Endothelial cell of umbilical vein (primary cell): ENCODE measurements around the gene CPHXL. TPM values are rescaled to one million over a fixed set of nuclear protein-coding genes. Genes with fewer than 3 reads are reported as not detected.

ENCODE experiments used
- BruUV-seq: library from RNA; stranded (reverse); fragments of 400-500 nt; replicated peaks from 2 replicates; lab custom pipeline; 2021; lab: Mats Ljungman, UMichigan
- CTCF ChIA-PET: fragments of 300-600, 350-600 bp; sonication (Branson Sonifier 250); formaldehyde crosslinking; loops from one replicate; lab custom pipeline; 2021; ENCODE audit warnings: antibody characterized with exemption, inconsistent platforms; lab: Charles Lee
- POLR2A ChIA-PET: fragments of 300-600, 350-600 bp; sonication (Branson Sonifier 250); formaldehyde crosslinking; loops from one replicate; lab custom pipeline; 2021; ENCODE audit warnings: antibody characterized with exemption, inconsistent platforms; lab: Charles Lee
- DNase-seq: peaks from one replicate; pipeline ENCODE4 v3.0.0-alpha.2; 2011; ENCODE audit warnings: low read depth, low spot score
- FAIRE-seq: peaks from 2 replicates; lab custom pipeline; 2011; peaks lifted over from hg19 to GRCh38; lab: Jason Lieb, UNC
- H2AFZ ChIP-seq: 2 replicates; pipeline ENCODE4 v1.6.0; 2012; ENCODE audit warnings: low read depth, low read length, control low read depth, inconsistent platforms
- H3K27ac ChIP-seq: 2 replicates; pipeline ENCODE4 v1.5.1; 2011; ENCODE audit warnings: low read depth, mild to moderate bottlenecking, control low read depth, low read length, moderate library complexity; ENCODE audit not compliant: insufficient read depth
- H3K27me3 ChIP-seq, 2 experiments: 2 replicates each; pipeline versions ENCODE4 v1.6.0 to v1.6.1; 2011; ENCODE audit warnings: low read length in 2 of 2, mixed read lengths in 1 of 2; ENCODE audit not compliant: control insufficient read depth in 2 of 2, insufficient read depth in 2 of 2
- H3K36me3 ChIP-seq, 2 experiments: 2 replicates in 1 of 2; 3 replicates in 1 of 2; pipeline ENCODE4 v1.5.1; 2011; ENCODE audit warnings: low read length in 2 of 2, mild to moderate bottlenecking in 1 of 2, moderate library complexity in 1 of 2; ENCODE audit not compliant: control insufficient read depth in 2 of 2, insufficient read depth in 2 of 2; ENCODE audit errors: extremely low read depth in 1 of 2
- H3K4me1 ChIP-seq: 3 replicates; pipeline ENCODE4 v1.5.1; 2011; ENCODE audit warnings: mild to moderate bottlenecking, low read length; ENCODE audit not compliant: control insufficient read depth, insufficient read depth; ENCODE audit errors: extremely low read depth
- H3K4me2 ChIP-seq: 2 replicates; pipeline ENCODE4 v1.6.1; 2011; ENCODE audit warnings: low read length, control low read depth, mixed read lengths; ENCODE audit not compliant: insufficient read depth
- H3K4me3 ChIP-seq, 3 experiments: fragments of 200-600 bp in 1 of 3; sonication (generic), shearing (Covaris generic) in 1 of 3; replicated peaks in 1 of 3; 2 replicates each; pipeline ENCODE4 v1.5.1; 2011 to 2016; ENCODE audit warnings: control low read depth in 3 of 3, low read length in 3 of 3, mild to moderate bottlenecking in 2 of 3, inconsistent platforms in 1 of 3, low read depth in 1 of 3, moderate library complexity in 1 of 3; ENCODE audit not compliant: insufficient read depth in 1 of 3
- H3K79me2 ChIP-seq: 2 replicates; pipeline ENCODE4 v1.6.0; 2012; ENCODE audit warnings: low read length, inconsistent platforms; ENCODE audit not compliant: control insufficient read depth, insufficient read depth
- H3K9ac ChIP-seq: replicated peaks from 2 replicates; pipeline ENCODE3; 2011; ENCODE audit warnings: low read length, control low read depth; ENCODE audit not compliant: insufficient read depth; ENCODE audit errors: extremely low read depth
- H3K9me1 ChIP-seq: replicated peaks from 3 replicates; pipeline ENCODE4 v1.6.0; 2011; ENCODE audit warnings: mild to moderate bottlenecking, low read length; ENCODE audit not compliant: control insufficient read depth, insufficient read depth; ENCODE audit errors: extremely low read depth
- H3K9me3 ChIP-seq: replicated peaks from 2 replicates; pipeline ENCODE4 v1.5.1; 2012; ENCODE audit warnings: low read length, inconsistent platforms; ENCODE audit not compliant: control insufficient read depth, insufficient read depth
- H4K20me1 ChIP-seq: replicated peaks from 2 replicates; pipeline ENCODE3; 2011; ENCODE audit warnings: mild to moderate bottlenecking, low read length; ENCODE audit not compliant: control insufficient read depth, insufficient read depth; ENCODE audit errors: extremely low read depth
- CTCF ChIP-seq, 2 donors: IDR thresholded peaks; 1 replicate in 1 of 2; 2 replicates in 1 of 2; pipeline ENCODE4 v1.5.1; 2011; ENCODE audit warnings: low read length in 2 of 2, mild to moderate bottlenecking in 2 of 2, moderate library complexity in 2 of 2, control low read depth in 1 of 2, inconsistent platforms in 1 of 2, low read depth in 1 of 2; ENCODE audit not compliant: insufficient read depth in 1 of 2; ENCODE audit errors: extremely low read depth in 1 of 2
- EZH2 ChIP-seq: IDR thresholded peaks from 2 replicates; pipeline ENCODE4 v1.6.1; 2012; ENCODE audit warnings: borderline replicate concordance, low read depth, mild to moderate bottlenecking, moderate library complexity, low read length, inconsistent platforms; ENCODE audit not compliant: severe bottlenecking
- FOS ChIP-seq: IDR thresholded peaks from 2 replicates; pipeline ENCODE4 v1.6.1; 2011; ENCODE audit warnings: mild to moderate bottlenecking, low read length, moderate library complexity, borderline replicate concordance; ENCODE audit not compliant: insufficient read depth
- JUN ChIP-seq: IDR thresholded peaks from 2 replicates; pipeline ENCODE4 v1.6.1; 2011; ENCODE audit warnings: borderline replicate concordance, low read depth; ENCODE audit not compliant: insufficient read length, insufficient read depth
- MYC ChIP-seq: IDR thresholded peaks from one replicate; pipeline ENCODE4 v1.6.1; 2011; ENCODE audit warnings: mild to moderate bottlenecking, low read depth, low read length
- POLR2AphosphoS5 ChIP-seq: IDR thresholded peaks from 2 replicates; pipeline ENCODE4 v1.6.1; 2012; ENCODE audit warnings: low read depth, mild to moderate bottlenecking, control low read depth, low read length, moderate library complexity; ENCODE audit not compliant: insufficient read depth
- dilution Hi-C: fragments of 300-500 bp; cut with MboI; formaldehyde crosslinking; loops from one replicate; pipeline ENCODE4 v1.15.0; 2019; ENCODE audit warnings: low sequenced_read_pairs; ENCODE audit not compliant: extremely low pct_ligation_motif_present
- intact Hi-C: fragments of 100-400 bp; cut with micrococcal nuclease; formaldehyde crosslinking; loops from one replicate; pipeline ENCODE4 v1.10.0; 2022
- polyA plus RNA-seq, 4 experiments: library from polyadenylated mRNA; depleted of rRNA in 3 of 4; stranded (reverse) in 3 of 4; unstranded in 1 of 4; fragments of >200 nt; gene quantifications; 2 replicates each; pipeline versions ENCODE4 v1.2.1 to v1.2.3, GENCODE V29; 2011 to 2012; ENCODE audit warnings: missing spikeins in 1 of 4
- total RNA-seq: library from RNA; stranded (reverse); gene quantifications from 2 replicates; pipeline ENCODE4 v1.2.3, GENCODE V29; 2021
- TF ChIP-seq, protein P1 (sequence below): IDR thresholded peaks from 2 replicates; pipeline ENCODE4 v1.6.1; 2011; ENCODE audit not compliant: insufficient read depth, insufficient read length

CPHXL gene
- total and polyA plus RNA-seq, 2 donors (not counting 3 experiments of a cell fraction or from before 2014, with no cell fraction given), result not detected

DNA sequence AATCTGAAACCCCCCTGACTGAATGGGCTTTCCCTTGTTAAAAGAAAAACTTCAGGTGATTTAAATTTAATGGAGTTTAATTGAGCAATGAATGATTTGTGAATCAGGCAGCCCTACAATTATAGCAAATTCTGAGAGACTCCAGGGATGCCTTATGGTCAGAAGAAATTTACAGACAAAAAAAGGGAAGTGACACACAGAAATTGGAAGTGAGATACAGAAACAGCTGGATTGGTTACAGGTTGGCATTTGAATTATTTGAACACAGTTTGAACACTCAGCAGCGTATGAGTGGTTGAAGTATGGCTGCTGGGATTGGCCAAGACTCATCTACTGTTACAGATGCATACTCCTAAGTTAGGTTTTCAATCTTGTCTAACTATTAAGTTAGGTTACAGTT lies 19.0 kb upstream of the CPHXL start:
- dilution Hi-C loops, result no loop called here

More for the DNA sequence above, 19.0 kb upstream of the CPHXL start:
- H3K4me3 ChIP-seq, result no peak overlapping the region
- no peaks in the 10 kb centered on the region for H3K9me1 ChIP-seq
- no peaks in the 10 kb centered on the region for H3K4me1 ChIP-seq
- no peak for DNase-seq
- H3K9ac ChIP-seq, result no peak overlapping the region
- no peaks in the 10 kb centered on the region for H3K9me3 ChIP-seq
- no peaks in the 10 kb centered on the region for H3K27me3 ChIP-seq
- TF ChIP-seq MYC, result no peak
- TF ChIP-seq, protein P1, sequence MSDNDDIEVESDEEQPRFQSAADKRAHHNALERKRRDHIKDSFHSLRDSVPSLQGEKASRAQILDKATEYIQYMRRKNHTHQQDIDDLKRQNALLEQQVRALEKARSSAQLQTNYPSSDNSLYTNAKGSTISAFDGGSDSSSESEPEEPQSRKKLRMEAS, result no peak
- TF ChIP-seq EZH2, result no peak
- TF ChIP-seq CTCF (IDR thresholded peaks at IDR 0.05; ENCODE audit: extremely low read depth in 1 of 2, insufficient read depth in 1 of 2, low read depth in 1 of 2, low read length in 2 of 2), result no peak
- TF ChIP-seq POLR2AphosphoS5, result no peak
- no peak for TF ChIP-seq JUN
- TF ChIP-seq FOS, result no peak
- intact Hi-C loops, result no loop called here
- H3K36me3 ChIP-seq, result no peaks in the 10 kb centered on the region
- no peak overlapping the region for H2AFZ ChIP-seq
- H4K20me1 ChIP-seq, result no peaks in the 10 kb centered on the region
- no peak for FAIRE-seq
- ChIA-PET CTCF (no interaction called here), POLR2A (no interaction called here)
- no peak overlapping the region for H3K27ac ChIP-seq
- no peak overlapping the region for H3K4me2 ChIP-seq
- H3K79me2 ChIP-seq, result no peaks in the 10 kb centered on the region
- BruUV-seq, result no TSS peak
